Activated CD4-positive, alpha-beta memory T cell treated with anti-CD3 and anti-CD28 coated beads, Interleukin-2, amount 10 ng/mL, durations not matched to agents 7 days and 5 days (primary cell): ENCODE results near the gene SOBP. TPM values are rescaled to one million over a fixed set of nuclear protein-coding genes. Genes with fewer than 3 reads are reported as not detected.

Experiments used
- CTCF ChIA-PET: fragments of 350-600 bp; sonication (Branson Sonifier 250); formaldehyde crosslinking; loops from one replicate; lab custom pipeline; 2021; ENCODE audit warnings: antibody characterized with exemption, inconsistent platforms; lab: Charles Lee
- POLR2A ChIA-PET: fragments of 350-600 bp; sonication (Branson Sonifier 250); formaldehyde crosslinking; loops from one replicate; lab custom pipeline; 2021; ENCODE audit warnings: antibody characterized with exemption; lab: Charles Lee
- DNase-seq: peaks from one replicate; pipeline ENCODE4 v3.0.0-alpha.2; 2020
- H3K27ac Mint-ChIP-seq: one replicate; pipeline ENCODE4 v1.8.0; 2021; ENCODE audit warnings: mild to moderate bottlenecking, mixed read lengths
- H3K27me3 Mint-ChIP-seq: one replicate; pipeline ENCODE4 v1.8.0; 2021; ENCODE audit warnings: mixed read lengths
- H3K36me3 Mint-ChIP-seq: one replicate; pipeline ENCODE4 v1.8.0; 2021; ENCODE audit warnings: low read depth, mixed read lengths
- H3K4me1 Mint-ChIP-seq: one replicate; pipeline ENCODE4 v1.8.0; 2021; ENCODE audit warnings: mixed read lengths
- H3K4me3 Mint-ChIP-seq: one replicate; pipeline ENCODE4 v1.8.0; 2021; ENCODE audit warnings: mild to moderate bottlenecking, mixed read lengths
- H3K9me3 Mint-ChIP-seq: one replicate; pipeline ENCODE4 v1.8.0; 2021; ENCODE audit warnings: mixed read lengths
- total RNA-seq, 2 experiments: library from RNA; stranded (reverse); gene quantifications; one replicate each; pipeline ENCODE4 v1.2.3, GENCODE V29; 2021

Gene SOBP
- total RNA-seq, 2 experiments from 2014 or later = 0.33 to 0.38 TPM

GRCh38 chr6:107613651-107614379 lies 123.9 kb downstream of the SOBP start:
- ChIA-PET CTCF (interaction anchor here (0.6 kb wide), 1 partner anchor 8 kb away, joined by 3 read pairs; no protein-coding TSS in a partner anchor), POLR2A (no interaction called here)
- DNase-seq = no peak
- no peak overlapping the region for H3K27ac Mint-ChIP-seq
- H3K27me3 Mint-ChIP-seq = peaks cover 9% of the 10 kb centered on the region
- no peaks in the 10 kb centered on the region for H3K9me3 Mint-ChIP-seq
- no peaks in the 10 kb centered on the region for H3K36me3 Mint-ChIP-seq
- H3K4me3 Mint-ChIP-seq = no peak overlapping the region
- H3K4me1 Mint-ChIP-seq = peaks cover 9% of the 10 kb centered on the region

- H3K27me3 Mint-ChIP-seq = peaks cover 9% of the 10 kb centered on the region
- H3K4me3 Mint-ChIP-seq = no peak overlapping the region
- H3K4me1 Mint-ChIP-seq = peaks cover 16% of the 10 kb centered on the region
- no peaks in the 10 kb centered on the region for H3K36me3 Mint-ChIP-seq
- ChIA-PET POLR2A (no interaction called here), CTCF (interaction anchor here (0.6 kb wide), 1 partner anchor 53 kb away, joined by 3 read pairs; no protein-coding TSS in a partner anchor)
- H3K9me3 Mint-ChIP-seq = no peaks in the 10 kb centered on the region
- no peak overlapping the region for H3K27ac Mint-ChIP-seq
- no peak for DNase-seq
These were observed 124.9 kb downstream of the SOBP start for GRCh38 chr6:107614828-107615227.

- Mint-ChIP-seq H3K27me3 (peaks cover 8% of the 10 kb centered on the region), H3K36me3 (no peaks in the 10 kb centered on the region), H3K4me1 (peaks cover 23% of the 10 kb centered on the region), H3K27ac (no peak overlapping the region), H3K9me3 (no peaks in the 10 kb centered on the region), H3K4me3 (no peak overlapping the region)
- ChIA-PET CTCF (no interaction called here), POLR2A (interaction anchor here (0.9 kb wide), 1 partner anchor 157 kb away, joined by 3 read pairs; the partner anchor contains the start of gene PDSS2)
- DNase-seq = no peak
These were observed 126.9 kb downstream of the SOBP start for GRCh38 chr6:107616775-107617174.

- peaks cover 8% of the 10 kb centered on the region for H3K27me3 Mint-ChIP-seq
- ChIA-PET POLR2A (interaction anchor here (0.9 kb wide), 1 partner anchor 158 kb away, joined by 3 read pairs; the partner anchor contains the start of gene PDSS2), CTCF (interaction anchor here (0.5 to 1.3 kb wide), 2 partner anchors 299 to 637 kb away, joined by 3 read pairs; no protein-coding TSS in a partner anchor)
- H3K36me3 Mint-ChIP-seq = no peaks in the 10 kb centered on the region
- no peak overlapping the region for H3K4me3 Mint-ChIP-seq
- H3K4me1 Mint-ChIP-seq = peaks cover 23% of the 10 kb centered on the region
- no peak for DNase-seq
- no peak overlapping the region for H3K27ac Mint-ChIP-seq
- H3K9me3 Mint-ChIP-seq = no peaks in the 10 kb centered on the region
These were observed 127.5 kb downstream of the SOBP start for GRCh38 chr6:107617341-107617932.

GRCh38 chr6:107618672-107619071 lies 128.8 kb downstream of the SOBP start:
- Mint-ChIP-seq H3K27ac (peak overlapping the region; percentile 82), H3K36me3 (no peaks in the 10 kb centered on the region), H3K4me3 (no peak overlapping the region), H3K4me1 (peaks cover 23% of the 10 kb centered on the region), H3K27me3 (peaks cover 12% of the 10 kb centered on the region), H3K9me3 (no peaks in the 10 kb centered on the region)
- ChIA-PET POLR2A (interaction anchor here (1.5 kb wide), 1 partner anchor 39 kb away, joined by 10 read pairs; no protein-coding TSS in a partner anchor), CTCF (interaction anchor here (0.8 to 1.3 kb wide), 2 partner anchors 39 to 300 kb away, joined by 3 read pairs; no protein-coding TSS in a partner anchor)
- DNase-seq = peak; percentile 71

GRCh38 chr6:107620732-107621131 lies 130.8 kb downstream of the SOBP start:
- peaks cover 12% of the 10 kb centered on the region for H3K27me3 Mint-ChIP-seq
- no peak overlapping the region for H3K27ac Mint-ChIP-seq
- H3K36me3 Mint-ChIP-seq = no peaks in the 10 kb centered on the region
- POLR2A ChIA-PET = no interaction called here
- peaks cover 23% of the 10 kb centered on the region for H3K4me1 Mint-ChIP-seq
- CTCF ChIA-PET = no interaction called here
- no peaks in the 10 kb centered on the region for H3K9me3 Mint-ChIP-seq
- DNase-seq = no peak
- no peak overlapping the region for H3K4me3 Mint-ChIP-seq

GRCh38 chr6:107621229-107621937 lies 131.5 kb downstream of the SOBP start:
- no peak for DNase-seq
- CTCF ChIA-PET = no interaction called here

GRCh38 chr6:107622269-107622668 lies 132.4 kb downstream of the SOBP start:
- Mint-ChIP-seq H3K9me3 (no peaks in the 10 kb centered on the region), H3K4me3 (no peak overlapping the region), H3K27ac (no peak overlapping the region), H3K27me3 (peaks cover 12% of the 10 kb centered on the region), H3K4me1 (peaks cover 23% of the 10 kb centered on the region), H3K36me3 (no peaks in the 10 kb centered on the region)
- CTCF ChIA-PET = no interaction called here
- DNase-seq = no peak
- POLR2A ChIA-PET = no interaction called here

More at GRCh38 chr6:107621229-107621937, 131.5 kb downstream of the SOBP start:
- Mint-ChIP-seq H3K36me3 (no peaks in the 10 kb centered on the region), H3K9me3 (no peaks in the 10 kb centered on the region), H3K4me3 (no peak overlapping the region), H3K27ac (peak overlapping the region; percentile 29), H3K4me1 (peaks cover 23% of the 10 kb centered on the region), H3K27me3 (peaks cover 12% of the 10 kb centered on the region)
- POLR2A ChIA-PET = no interaction called here

GRCh38 chr6:107624050-107624449 lies 134.1 kb downstream of the SOBP start:
- Mint-ChIP-seq H3K36me3 (no peaks in the 10 kb centered on the region), H3K4me1 (peaks cover 12% of the 10 kb centered on the region), H3K9me3 (no peaks in the 10 kb centered on the region), H3K4me3 (no peak overlapping the region), H3K27ac (no peak overlapping the region), H3K27me3 (peaks cover 18% of the 10 kb centered on the region)
- no peak for DNase-seq
- ChIA-PET POLR2A (no interaction called here), CTCF (no interaction called here)

- CTCF ChIA-PET = no interaction called here
- no peak overlapping the region for H3K27ac Mint-ChIP-seq
These were observed 134.6 kb downstream of the SOBP start for GRCh38 chr6:107624541-107624940.

GRCh38 chr6:107625264-107625663 lies 135.3 kb downstream of the SOBP start:
- POLR2A ChIA-PET = no interaction called here
- CTCF ChIA-PET = no interaction called here
- H3K27me3 Mint-ChIP-seq = peaks cover 24% of the 10 kb centered on the region
- H3K27ac Mint-ChIP-seq = no peak overlapping the region
- no peak overlapping the region for H3K4me3 Mint-ChIP-seq
- H3K9me3 Mint-ChIP-seq = no peaks in the 10 kb centered on the region
- peaks cover 5% of the 10 kb centered on the region for H3K4me1 Mint-ChIP-seq
- no peaks in the 10 kb centered on the region for H3K36me3 Mint-ChIP-seq
- DNase-seq = no peak

More at GRCh38 chr6:107624541-107624940, 134.6 kb downstream of the SOBP start:
- POLR2A ChIA-PET = no interaction called here
- peaks cover 20% of the 10 kb centered on the region for H3K27me3 Mint-ChIP-seq
- H3K9me3 Mint-ChIP-seq = no peaks in the 10 kb centered on the region
- H3K36me3 Mint-ChIP-seq = no peaks in the 10 kb centered on the region
- DNase-seq = no peak
- no peak overlapping the region for H3K4me3 Mint-ChIP-seq
- peaks cover 7% of the 10 kb centered on the region for H3K4me1 Mint-ChIP-seq

- H3K9me3 Mint-ChIP-seq = no peaks in the 10 kb centered on the region
- no peak overlapping the region for H3K4me3 Mint-ChIP-seq
- CTCF ChIA-PET = no interaction called here
These were observed 136.7 kb downstream of the SOBP start for GRCh38 chr6:107626645-107627044.

GRCh38 chr6:107627969-107628368 lies 138.1 kb downstream of the SOBP start:
- DNase-seq = no peak
- ChIA-PET CTCF (no interaction called here), POLR2A (no interaction called here)
- Mint-ChIP-seq H3K27me3 (peaks cover 40% of the 10 kb centered on the region), H3K9me3 (no peaks in the 10 kb centered on the region), H3K27ac (no peak overlapping the region), H3K4me3 (no peak overlapping the region), H3K36me3 (no peaks in the 10 kb centered on the region), H3K4me1 (no peaks in the 10 kb centered on the region)

More at GRCh38 chr6:107626645-107627044, 136.7 kb downstream of the SOBP start:
- peaks cover 30% of the 10 kb centered on the region for H3K27me3 Mint-ChIP-seq
- DNase-seq = no peak
- POLR2A ChIA-PET = no interaction called here
- no peaks in the 10 kb centered on the region for H3K36me3 Mint-ChIP-seq
- H3K4me1 Mint-ChIP-seq = no peaks in the 10 kb centered on the region
- H3K27ac Mint-ChIP-seq = no peak overlapping the region
